Stimulated activated naive CD4-positive, alpha-beta T cell (primary cell): ENCODE results near the gene GOLGA2.

ENCODE experiments used
- DNase-seq, 6 experiments: peaks; one replicate each; lab custom pipeline; 2025; lab: John Stamatoyannopoulos, UW

Gene GOLGA2

GRCh38 chr9:128213746-128214497 is 61.9 kb downstream of the GOLGA2 start:
- DNase-seq = no peak

DNA sequence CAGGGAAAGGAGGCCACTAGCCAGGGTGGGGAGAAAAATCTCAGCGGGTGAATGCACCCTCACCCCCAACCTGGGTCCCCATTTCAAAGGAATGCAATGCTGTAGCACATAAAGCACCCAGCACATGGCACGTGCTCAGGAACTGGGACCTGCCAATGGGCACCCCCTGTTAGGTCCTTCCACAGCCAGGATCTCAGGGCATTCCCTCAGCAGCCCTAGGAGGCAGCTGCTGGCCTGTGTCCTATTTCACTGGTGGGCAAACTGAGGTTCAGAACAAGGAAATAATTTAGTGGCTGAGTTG is 63.9 kb downstream of the GOLGA2 start:
- no peak for DNase-seq

DNA sequence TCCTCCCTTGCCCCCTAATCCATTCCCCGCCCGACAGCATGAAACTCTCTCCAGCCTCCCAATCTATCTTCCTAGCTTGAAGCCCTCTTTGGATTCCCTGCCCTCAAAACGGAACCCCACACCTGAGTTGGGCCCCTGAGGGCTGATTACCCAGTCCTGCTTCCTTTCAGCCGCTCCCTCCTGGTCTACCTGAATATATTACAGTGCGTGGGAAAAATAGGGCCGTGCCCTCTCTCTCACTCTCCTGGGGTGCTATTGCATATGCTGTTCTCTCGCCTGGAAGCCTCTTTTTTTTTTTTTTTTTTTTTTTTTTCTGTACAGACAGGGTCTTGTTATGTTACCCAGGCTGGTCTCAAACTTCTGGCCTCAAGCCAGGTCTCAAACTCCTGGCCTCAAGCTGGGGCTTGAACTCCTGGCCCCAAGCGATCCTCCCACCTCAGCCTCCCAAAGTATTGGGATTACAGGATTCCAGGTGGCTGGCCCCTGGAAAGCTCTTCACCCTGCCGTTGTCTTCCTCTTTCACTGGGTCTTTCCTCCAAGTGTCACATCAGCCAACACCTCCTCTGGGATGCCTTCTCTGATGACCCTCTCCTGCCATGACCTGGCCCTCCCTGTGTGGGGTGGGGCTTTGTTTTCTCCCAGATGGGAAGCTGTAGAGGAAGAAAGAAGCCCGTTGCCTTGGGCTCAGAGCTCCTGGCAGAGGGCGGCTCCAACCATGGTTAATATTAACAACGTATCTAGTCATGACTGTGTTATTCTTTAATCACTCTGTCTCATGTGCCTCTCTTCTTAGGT is 64.4 kb downstream of the GOLGA2 start:
- no peak for DNase-seq

DNA sequence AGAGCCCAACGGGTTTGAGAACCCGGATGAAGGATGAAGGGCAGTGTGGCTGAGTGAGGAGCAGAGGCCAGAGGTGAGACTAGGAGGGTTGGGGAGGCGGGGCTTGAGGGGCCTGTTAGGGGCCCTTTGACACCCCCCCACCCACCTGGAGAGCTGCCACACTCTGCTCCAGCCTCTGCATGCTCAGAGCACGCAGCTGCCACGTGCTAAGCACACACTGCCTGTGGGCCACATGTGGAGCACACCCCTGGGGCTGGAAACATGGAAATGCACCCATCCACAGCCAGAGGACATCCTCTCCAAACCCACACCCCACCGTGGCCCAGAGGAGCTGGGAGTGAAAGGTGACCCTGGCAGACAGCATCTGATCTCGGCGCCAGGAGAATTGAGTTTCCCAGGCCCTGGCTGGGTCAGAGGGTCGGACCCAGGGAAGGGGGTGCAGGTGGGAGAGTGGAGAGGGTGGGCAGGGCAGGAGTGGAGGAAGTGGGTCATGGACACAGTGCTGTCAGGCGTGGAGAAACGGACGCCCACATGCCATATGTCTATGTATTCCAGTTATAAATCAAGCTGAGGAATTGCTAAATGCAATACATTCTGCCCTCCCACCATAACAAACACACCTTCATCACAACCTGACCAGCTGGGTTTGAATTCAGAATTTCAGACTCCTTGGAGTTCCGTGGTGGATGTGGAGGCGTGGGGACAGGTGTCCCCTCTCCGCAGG is 66.7 kb downstream of the GOLGA2 start:
- DNase-seq = no peak

DNA sequence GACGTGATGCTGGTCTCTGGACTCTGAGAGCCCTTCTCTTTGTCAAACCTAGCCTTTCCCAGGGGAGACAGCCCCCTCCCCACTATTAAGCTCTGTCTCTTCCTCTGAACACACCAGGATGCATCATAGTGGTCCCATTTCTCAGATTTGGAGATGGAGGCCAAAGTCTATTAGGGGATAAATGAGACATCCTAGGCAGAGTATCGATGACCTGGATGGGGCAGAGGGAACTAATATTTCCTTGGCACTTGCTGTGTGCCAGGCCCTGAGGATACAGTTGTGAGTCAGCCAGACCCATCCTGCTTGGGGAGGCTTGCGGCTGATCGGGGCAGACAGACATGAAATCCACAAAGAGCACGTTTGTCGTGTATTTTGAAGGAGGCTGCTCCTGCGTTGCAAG is 67.4 kb downstream of the GOLGA2 start:
- DNase-seq = no peak

DNA sequence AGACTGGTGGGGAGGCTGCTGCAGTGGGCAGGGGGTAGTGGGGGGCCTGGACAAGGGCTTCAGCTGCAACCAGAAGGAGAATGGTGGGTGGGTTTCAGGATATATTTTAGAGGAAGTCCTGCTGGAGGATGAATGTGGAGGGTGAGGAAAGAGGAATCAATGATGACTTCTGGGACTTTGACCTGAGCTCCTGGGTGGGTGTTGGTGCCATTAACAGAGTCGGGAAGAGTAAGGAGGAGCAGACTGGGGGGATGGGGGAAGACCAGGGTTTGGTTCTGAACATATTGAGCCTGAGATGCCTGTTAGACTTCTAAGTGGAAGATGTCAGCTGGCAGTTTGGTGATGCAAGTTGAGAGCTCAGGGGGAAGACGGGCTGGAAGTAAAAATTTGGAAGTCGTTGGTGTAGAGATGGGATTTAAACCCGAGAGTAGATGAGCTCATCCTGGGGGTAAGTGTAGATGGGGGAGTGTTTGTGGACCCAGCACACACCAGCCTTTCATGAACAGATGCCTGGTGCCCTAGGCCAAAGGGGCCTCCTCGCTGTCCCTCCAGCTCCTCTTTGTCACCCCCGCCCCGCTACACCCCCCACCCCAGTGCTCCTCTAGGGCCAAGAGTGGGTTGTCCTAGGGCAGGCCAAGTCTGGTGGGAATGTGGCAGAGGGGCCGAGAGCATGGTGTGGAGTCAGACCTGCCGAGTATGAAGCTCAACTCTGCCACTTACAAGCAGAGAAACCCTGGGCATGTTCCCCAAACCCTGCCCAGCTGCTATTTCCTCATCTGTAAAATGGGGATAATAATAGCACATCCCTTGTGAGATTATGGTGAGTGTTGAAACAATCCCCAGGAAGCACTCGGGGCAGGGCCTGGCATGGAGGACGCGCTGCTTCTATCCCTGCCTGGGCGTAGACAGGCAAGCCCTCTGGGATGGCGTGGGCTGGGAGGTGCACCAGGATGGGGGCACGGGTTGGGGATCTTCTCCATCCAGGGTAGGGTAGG is 68.6 kb downstream of the GOLGA2 start:
- no peak for DNase-seq

DNA sequence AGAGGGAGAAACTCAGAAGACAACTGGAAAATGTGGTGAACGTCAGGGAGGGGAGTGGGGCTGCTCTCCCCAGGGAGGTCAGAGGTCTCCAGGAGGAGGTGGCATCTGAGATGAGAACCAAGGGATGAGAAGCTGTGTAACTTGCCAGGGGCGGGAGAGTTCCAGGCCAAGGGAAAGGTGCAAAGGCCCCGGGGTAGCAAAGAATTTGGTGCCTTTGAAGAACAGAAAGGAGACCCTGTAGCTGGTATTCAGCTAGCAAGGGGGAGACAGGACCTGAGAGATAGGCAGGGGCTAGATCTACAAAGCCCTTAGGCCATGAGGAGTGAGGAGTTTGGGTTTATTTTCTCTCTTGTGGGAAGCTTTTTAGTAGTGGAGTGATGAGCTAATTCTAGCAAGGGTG is 69.3 kb downstream of the GOLGA2 start:
- no peak for DNase-seq
